ENCODE measurements around the gene VASP.

The VASP gene

DNA sequence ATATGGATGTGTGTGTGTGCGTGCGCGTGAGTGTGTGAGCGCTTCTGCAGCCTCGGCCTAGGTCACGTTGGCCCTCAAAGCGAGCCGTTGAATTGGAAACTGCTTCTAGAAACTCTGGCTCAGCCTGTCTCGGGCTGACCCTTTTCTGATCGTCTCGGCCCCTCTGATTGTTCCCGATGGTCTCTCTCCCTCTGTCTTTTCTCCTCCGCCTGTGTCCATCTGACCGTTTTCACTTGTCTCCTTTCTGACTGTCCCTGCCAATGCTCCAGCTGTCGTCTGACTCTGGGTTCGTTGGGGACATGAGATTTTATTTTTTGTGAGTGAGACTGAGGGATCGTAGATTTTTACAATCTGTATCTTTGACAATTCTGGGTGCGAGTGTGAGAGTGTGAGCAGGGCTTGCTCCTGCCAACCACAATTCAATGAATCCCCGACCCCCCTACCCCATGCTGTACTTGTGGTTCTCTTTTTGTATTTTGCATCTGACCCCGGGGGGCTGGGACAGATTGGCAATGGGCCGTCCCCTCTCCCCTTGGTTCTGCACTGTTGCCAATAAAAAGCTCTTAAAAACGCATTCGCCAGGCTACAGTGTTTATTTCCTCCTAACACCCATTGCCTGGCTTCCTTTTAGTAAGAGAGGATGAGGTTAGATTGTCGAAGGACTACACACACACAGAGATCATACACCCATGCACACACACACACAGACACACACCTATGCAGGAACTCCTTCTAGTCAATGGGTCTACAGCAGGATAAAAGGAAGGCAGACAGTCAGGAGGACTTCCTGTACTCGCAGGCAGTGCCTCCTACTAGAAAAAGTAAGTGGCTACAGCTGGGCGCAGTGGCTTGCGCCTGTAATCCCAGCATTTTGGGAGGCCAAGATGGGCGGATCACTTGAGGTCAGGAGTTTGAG lies 32.4 kb upstream of the VASP start:
- DNase-seq = no peak

DNA sequence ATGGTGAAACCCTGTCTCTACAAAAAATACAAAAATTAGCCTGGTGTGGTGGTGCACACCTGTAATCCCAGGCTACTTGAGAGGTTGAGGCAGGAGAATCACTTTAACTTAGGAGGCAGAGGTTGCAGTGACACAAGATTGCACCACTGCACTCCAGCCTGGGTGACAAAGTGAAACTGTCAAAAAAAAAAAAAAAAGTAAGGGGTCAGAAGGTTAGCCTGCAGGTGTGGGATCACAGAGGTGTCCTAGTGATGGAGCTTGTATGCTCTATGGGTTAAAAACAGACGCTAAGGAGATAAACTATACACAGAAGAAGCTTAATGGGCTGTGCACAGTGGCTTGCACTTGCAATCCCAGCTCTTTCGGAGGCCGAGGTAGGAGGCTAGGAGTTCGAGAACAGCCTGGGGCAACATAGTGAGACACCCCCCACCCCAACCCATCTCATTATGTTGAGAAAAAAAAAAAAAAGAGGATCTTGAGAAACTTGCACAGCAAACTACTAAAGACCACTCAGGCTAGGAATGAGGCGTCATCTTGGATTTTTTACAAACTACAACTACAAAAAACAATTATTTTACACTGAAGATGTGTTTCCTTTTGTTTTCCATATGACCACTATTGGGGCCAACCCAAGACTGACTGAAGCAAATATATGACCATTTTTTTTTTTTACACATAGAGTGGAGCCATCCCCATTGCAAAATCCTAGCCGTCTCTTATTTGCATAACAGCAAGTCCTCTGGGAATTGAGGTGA lies 31.6 kb upstream of the VASP start:
- DNase-seq = no peak

DNA sequence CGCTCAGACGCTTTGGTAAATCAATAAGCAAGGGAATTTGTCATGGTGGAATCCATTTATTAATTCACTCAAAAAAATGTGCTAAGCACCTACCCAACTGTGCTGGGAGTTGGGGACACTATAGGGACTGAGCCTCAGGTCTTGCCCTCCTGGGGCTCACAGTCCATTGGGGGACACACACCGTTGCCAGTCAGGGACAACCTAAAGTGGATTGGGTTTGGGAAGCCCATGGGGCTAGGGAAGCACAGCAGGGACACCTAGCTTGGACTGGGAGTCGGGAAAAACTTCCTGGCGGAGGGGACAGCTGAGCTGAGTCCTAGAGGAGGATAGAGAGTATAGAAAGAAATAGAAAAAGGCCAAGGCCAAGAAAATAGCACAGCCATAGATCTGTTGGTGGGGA lies 31.0 kb upstream of the VASP start:
- no peak for DNase-seq

DNA sequence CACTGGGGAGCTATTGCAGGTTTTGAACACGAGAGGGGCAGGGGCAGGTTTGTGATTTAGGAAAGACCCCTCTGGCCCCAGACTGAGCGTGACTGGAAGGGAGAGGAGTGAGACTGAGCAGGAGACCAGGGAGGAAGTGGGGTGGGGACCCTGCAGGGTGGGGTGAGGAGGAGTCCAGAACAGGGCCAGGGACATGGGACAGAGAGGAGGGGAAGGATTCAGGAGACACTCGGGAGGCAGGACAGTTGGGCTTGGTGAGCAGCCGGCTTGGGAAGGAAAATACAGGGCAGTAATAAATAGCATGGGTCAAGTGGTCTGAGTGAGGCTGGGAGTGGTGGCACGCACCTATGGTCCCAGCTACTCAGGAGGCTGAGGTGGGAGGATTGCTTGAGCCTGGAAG lies 30.1 kb upstream of the VASP start:
- DNase-seq = no peak

DNA sequence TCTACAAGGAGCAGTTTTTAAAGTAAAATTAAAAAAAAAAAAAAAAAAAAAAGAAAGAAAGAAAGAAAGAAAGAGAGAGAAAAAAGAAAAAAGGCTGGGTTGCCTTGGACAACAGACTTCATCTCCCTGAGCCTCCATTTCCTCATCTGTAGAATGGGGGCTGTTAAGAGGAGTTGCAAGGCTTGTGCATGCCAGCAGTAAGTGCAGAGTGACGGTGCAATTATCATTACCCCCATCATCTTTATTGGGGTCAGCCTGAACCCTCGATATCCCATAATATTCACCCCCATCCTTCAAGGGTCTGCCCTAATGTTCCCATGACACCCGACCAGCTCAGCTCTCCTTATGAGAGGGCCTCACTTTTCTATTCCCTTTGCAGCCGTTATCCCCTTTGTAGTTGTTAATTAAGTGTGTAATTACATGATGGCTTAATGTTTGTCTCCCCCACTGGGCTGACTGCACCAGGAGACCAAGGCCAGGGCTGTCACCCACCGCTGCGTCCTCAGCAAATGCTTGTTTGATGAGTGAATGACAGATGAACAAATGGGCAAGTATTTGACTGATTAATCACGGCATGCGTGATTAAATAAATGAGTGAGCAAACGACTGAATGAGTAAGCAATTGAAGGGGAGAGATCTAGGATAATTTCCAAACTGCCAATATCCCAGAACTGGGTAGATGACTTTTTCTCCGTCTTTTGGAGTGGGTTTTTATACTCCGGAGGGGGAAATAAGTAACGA lies 29.4 kb upstream of the VASP start:
- no peak for DNase-seq

DNA sequence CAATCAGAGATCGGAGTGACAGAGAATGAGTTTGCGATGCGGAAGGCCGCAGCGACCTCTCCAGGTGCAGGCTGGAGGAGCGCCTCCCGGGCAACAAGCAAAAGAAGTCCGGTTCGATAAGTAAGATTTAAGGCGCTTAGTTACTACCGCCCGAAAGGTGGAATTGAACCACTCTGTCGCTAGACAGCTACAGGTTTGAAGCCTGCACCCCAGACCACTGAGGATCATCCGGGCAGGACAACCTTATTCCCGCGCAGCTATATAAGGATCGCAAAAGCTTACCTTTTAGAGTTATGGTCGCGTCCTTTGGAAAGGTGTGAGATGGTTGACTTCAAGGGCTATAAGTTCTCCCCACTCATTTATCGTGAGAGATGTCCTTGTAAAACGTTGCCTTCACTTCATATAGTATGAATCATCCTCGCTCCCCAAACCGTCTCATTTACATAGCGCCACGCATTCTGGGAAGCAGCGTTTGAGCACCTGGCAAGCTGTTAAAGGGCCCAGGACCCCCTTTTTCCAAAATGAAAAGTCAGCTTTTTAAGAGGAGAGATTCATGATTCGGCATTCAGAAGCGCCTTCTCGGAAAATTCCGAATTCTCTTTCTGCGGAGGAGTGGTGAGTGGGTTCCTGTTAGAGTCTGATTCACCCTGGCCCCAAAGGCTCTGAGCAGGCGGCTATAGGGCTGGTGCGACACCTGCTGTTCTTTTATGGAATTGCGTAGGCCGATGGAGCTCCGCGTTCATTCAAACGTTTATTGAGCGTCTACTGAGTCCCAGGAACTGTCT lies 28.6 kb upstream of the VASP start:
- peak; percentile 98 for DNase-seq

DNA sequence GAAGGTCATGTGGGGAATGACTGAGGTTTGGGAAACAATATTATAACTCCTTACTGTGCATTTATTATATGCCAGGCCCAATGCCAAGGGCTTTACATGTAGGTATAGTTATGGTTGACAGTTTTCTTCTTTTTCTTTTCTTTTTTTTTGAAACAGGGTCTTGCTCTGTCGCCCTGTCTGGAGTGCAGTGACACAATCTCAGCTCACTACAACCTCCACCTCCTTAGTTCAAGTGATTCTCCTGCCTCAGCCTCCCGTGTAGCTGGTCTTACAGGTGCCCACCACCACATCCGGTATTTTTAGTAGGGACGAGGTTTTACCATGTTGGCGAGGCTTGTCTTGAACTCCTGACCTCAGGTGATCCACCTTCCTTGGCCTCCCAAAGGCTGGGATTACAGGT lies 24.2 kb upstream of the VASP start:
- no peak for DNase-seq

DNA sequence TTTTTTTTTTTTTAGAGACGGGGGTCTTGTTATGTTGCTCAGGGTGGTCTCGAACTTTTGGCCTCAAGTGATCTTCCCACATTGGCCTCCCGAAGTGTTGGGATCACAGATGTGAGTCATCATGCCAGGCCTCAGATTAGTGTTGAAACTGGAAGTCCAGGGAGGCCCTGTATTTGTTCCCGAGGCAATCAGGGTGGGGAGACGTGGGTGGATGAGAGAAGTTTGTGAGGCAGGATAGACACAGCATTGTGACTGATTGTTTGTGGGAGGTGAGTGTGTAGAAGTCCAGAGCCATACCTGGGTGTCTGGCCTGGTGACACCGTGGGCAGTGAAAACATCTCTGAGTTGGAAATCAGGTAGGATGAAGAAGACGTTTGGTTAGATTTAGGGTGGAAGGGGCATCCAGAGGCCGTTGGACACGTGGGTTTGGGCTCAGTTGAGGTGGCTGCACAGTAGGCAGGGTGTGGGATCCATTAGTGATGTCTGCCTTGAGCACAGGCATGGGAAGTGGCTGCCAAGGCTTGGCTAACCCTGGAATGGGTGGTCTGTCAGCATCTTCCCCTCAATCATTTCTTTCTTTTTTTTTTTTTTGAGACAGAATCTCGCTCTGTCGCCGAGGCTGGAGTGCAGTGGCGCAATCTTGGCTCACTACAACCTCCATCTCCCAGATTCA lies 22.9 kb upstream of the VASP start:
- DNase-seq = no peak

DNA sequence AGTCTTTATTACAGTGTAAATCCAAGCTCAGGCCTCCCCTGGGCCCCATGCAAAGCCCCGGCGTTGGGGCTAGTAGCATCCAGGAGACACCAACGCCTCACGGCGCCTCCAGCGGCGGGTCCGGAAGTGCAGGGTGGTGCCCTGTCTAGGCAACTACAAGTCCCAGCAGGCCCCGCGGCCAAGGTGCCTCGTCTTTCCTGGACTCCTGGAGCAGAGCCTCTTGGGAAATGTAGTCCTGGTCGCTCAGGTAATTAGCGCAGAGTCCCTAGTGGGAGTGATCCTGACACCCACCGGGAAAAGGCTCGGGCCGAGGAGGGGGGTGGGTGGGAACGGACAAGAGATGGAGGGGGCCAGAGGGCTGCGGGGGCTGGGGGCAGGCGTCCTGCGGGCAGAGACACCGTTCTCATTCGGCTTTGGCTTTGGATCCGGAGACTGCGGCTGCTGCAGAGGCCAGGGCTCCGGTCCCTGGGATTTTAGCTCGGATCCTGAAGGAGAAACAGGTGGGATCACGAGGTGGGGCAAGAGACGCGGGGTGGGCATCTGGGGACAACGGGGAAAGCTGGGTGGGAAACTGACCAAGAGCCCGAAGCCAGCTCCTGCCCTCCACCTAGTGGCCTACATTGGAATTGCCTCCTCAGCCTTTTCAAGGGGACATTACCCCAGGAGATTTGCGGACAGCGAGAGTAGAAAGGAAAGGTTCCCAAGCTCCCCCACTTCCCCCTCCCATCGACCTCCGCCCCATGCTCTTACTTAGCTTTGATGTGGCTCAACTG lies 21.8 kb upstream of the VASP start:
- DNase-seq = peak; percentile 98

DNA sequence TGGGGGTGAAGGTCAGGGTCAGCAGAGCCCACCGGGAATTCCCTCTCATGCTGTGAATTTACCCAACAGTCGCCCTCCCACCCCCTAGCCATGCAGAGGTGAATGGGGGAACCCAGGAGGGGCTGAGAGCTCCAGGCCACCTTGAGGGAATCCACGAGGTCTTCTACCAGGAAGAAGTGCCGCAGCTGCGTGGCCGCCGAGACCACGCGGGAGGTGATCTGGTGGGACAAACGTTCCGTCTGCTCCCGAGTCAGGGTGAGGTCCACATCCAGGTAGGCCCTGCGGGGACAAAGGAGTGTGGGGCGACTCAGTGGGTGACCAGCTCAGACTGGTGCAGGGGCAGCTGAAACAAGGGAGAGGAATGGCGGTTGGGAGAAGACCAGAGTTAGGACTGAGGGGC lies 18.6 kb upstream of the VASP start:
- DNase-seq = no peak

DNA sequence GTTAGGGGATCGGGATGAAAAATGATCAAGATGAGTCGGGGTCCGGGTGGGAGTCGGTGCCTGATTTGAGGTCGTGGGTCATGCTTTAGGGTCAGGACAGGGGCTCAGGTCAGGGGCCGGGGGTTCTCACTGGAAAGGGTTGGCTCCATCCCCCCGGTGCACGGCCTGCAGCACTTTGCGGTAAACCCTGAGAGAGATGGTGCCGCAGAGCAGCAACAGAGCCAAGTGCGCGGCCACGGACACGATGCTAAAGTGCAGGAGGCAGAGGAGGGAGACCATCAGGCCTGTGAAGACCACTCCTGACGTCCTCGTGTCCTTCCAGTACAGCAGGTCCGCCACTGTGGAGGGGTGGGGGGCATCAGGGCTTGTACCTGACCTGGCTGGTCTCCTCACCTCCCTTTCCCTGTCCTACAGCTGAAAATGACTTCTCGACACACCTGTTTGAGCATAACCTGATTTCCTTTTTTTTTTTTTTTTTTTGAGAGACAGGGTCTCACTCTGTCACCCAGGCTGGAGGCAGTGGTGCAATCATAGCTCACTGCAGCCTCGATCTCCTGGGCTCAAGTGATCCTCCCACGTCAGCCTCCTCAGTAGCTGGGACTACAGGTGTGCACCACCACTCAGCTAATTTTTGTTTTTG lies 17.9 kb upstream of the VASP start:
- DNase-seq = no peak

DNA sequence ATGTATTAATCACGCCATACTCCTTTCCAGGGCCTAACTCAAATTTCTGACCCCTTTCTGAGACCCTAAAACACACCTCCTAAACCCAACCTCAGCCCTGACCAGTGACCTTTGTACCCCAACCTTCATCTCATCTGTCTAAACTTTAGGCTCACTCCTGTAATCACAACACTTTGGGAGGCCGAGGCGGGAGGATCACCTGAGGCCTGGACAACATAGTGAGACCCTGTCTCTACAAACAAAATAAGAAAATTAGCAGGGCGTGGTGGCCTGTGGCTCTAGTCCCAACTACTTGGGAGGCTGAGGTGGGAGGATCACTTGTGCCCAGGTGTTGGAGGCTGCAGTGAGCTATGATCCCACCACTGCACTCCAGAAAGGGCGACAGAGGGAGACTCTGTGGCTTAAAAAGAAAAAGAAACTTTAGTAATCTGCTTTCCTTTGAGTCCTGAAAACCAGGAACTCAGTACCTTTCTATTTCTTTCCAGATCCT lies 15.1 kb upstream of the VASP start:
- no peak for DNase-seq

DNA sequence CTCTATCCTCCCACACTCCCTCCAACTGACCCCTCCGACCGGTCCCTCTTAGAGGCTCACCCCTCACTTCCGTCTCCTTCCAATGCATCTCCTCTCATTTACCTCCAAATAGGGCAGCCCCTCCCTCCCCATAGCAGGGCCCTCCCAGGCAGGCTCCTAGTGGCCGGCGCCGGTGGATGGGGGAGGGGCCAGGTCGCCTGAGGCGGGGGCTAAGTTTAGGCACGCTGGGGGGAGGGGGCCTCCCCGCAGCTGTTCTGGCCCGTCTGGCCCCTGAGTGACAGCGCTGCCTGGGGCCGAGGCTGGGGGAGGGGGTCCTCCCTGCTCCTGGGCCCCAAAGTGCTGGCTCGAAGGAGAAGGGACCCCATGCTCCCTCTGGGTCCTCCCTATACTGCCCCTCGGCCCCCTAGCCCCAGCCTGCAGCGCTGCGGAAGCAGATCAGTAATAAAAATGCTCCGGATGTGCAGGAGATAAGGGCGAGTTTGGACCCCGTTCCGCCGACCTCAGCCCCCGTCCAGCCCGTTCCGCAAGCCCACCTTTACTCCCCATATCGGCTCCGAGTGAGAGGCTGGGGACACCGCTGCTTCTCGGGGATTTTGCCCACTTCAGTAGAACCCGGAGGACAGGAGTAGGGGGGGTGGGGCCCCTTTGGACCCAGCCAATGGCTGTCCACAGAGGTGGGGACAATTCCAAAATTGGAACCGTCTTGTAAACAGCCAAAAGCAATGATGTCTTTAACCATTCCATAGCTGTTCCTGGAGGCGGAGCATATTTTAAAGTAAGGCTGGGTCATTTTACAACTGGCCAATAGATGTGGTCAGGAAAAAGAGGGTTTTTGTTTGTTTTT lies 14.4 kb upstream of the VASP start:
- DNase-seq = peak; percentile 88

DNA sequence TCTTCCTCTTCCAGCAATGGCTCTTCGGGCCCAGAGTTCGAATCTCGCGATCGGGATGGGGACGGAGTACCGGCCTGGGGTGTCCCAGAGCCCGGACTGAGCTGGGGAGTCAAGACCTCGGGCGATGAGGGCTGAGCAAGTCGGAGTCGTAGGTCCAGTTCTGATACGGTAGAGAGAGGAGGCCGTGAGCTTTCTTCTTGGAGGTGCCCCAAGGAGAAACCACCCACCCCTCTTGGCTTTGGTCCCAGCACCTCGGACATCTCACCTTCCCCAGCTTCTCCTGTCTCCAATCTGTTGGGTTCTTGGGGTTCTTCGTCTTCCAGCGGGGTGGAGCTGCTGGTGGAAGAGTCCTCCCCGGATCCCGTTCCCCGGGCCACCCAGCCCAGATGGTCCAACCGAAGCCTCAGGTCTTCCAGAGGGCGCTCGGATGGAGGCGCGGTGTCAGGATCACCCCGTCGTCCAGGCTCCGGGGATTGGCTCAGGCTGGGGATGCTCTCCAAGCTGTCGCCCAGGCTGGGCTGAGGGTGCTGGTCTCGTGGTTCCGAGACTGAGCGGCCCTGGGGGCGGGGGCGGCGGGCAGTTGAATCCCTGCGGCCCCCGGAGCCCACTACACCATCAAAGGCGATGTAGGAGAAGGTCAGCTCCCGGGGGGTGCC lies 12.9 kb upstream of the VASP start:
- no peak for DNase-seq

DNA sequence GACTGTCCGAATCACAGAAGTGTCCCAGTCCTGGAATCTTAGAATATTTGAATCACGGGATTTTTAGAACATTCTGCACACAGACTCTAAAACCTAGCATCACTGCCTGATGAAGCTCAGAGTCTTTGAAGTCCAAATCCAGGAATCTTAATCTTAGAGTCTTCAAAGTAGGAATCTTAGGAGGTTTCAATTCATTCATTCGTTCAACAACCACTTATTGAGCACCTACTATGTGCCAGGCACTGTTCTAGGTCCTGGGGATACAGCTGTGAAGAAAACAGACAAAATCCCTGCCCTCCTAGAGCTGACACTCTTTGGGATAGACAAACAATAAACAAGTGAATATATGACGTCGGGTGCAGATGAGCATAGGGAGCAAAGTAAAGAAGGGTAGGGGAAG lies 12.1 kb upstream of the VASP start:
- DNase-seq = no peak

DNA sequence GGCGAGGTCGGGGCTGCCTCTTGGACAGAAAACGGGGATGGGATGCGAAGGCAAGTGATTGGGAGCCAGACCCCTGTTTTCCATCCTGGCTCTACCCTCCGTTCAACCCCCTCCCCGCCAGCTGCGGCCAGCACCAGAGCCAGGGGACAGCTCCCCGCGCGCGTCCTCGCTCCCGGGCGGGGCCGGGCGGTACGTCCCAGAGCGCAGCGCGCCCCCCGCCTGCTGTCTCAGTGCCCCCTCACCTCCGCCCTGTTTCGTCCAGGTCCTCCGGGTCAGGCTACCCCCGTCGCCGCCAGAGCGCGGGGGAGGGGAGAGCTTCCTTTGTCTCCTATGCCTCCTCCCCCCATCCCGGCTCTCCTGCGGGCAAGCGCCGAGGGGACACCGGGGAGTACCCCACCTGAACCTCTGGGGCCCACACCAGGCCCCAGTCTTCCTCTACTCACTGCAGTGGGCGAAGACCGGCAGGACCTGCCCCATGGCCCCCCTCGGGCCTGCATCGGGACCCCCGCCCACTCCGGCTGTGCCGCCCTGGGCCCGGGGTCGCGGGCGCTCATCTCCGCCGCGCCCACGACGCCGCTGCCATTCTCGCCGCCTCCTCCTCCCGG lies 10.8 kb upstream of the VASP start:
- DNase-seq = peak; percentile 68

DNA sequence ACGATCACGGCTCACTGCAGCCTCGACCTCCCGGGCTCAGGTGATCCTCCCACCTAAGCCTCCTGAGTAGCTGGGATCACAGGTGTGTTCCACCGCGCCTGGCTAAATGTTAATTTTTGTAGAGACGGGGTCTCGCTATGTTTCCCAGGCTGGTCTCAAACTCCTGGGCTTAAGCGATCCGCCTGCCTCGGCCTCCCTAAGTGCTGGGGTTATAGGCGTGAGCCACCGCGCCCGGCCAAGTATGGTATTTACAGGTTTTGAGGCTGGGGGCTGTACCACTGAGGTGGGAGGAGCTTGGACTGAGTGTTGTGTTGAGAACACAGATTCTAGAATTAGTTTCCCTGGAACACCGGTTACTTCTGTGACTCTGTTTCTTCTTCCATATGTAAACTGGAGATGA lies 9.5 kb upstream of the VASP start:
- no peak for DNase-seq

DNA sequence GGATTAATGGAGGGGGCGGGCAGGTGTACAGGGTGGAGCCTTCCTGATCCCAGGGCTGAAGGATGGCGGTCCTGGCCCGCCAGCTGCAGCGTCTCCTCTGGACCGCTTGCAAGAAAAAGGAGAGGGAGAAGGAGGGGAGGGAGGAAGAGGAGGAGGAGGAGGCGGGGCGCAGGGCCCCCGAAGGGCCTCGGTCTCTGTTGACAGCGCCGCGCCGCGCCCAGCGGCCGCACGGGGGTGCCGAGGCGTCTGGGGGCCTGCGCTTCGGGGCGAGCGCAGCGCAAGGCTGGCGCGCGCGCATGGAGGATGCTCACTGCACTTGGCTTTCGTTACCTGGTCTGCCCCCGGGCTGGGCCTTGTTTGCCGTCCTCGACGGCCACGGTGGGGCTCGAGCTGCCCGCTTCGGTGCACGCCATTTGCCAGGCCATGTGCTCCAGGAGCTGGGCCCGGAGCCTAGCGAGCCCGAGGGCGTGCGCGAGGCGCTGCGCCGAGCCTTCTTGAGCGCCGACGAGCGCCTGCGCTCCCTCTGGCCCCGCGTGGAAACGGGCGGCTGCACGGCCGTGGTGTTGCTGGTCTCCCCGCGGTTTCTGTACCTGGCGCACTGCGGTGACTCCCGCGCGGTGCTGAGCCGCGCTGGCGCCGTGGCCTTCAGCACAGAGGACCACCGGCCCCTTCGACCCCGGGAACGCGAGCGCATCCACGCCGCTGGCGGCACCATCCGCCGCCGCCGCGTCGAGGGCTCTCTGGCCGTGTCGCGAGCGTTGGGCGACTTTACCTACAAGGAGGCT lies 8.7 kb upstream of the VASP start, which contains the start of gene PPM1N:
Gene PPM1N, plus strand, starts transcription at position 33 of the 785 bp plus-strand sequence. Its CDS starts 30 bp downstream, at position 63.
- no peak for DNase-seq

All from OCI-M1 (cell line).